Naive B cell (primary cell): ENCODE data around the gene ETV6. TPM values are rescaled to one million over a fixed set of nuclear protein-coding genes. Genes with fewer than 3 reads are reported as not detected.

Experiments used
- ATAC-seq, 2 donors: fragments of 150-1000 bp; cut with Tn5 transposase; 2 replicates each; pipeline ENCODE4 v1.10.0; 2021; ENCODE audit warnings: low read depth in 2 of 2, mild to moderate bottlenecking in 2 of 2, moderate library complexity in 2 of 2
- DNase-seq: peaks from one replicate; pipeline ENCODE4 v3.0.0; 2022
- H3K27ac Mint-ChIP-seq, 6 donors: one replicate each; pipeline ENCODE4 v1.8.0; 2020 to 2022; ENCODE audit warnings: mild to moderate bottlenecking in 6 of 6, mixed read lengths in 6 of 6, moderate library complexity in 5 of 6, inconsistent platforms in 2 of 6
- H3K27me3 Mint-ChIP-seq, 3 donors: one replicate each; pipeline ENCODE4 v1.8.0; 2021 to 2022; ENCODE audit warnings: mixed read lengths in 3 of 3, mild to moderate bottlenecking in 1 of 3
- H3K36me3 Mint-ChIP-seq, 2 donors: one replicate each; pipeline ENCODE4 v1.8.0; 2020 to 2022; ENCODE audit warnings: mixed read lengths in 2 of 2, inconsistent platforms in 1 of 2, mild to moderate bottlenecking in 1 of 2
- H3K4me1 Mint-ChIP-seq, 3 donors: one replicate each; pipeline ENCODE4 v1.8.0; 2020 to 2022; ENCODE audit warnings: mixed read lengths in 3 of 3, inconsistent platforms in 1 of 3, mild to moderate bottlenecking in 1 of 3, moderate library complexity in 1 of 3
- H3K4me3 Mint-ChIP-seq, 8 donors: one replicate each; pipeline ENCODE4 v1.8.0; 2020 to 2022; ENCODE audit warnings: mild to moderate bottlenecking in 8 of 8, mixed read lengths in 8 of 8, moderate library complexity in 8 of 8, inconsistent platforms in 2 of 8
- H3K9me3 Mint-ChIP-seq, 7 donors: one replicate each; pipeline ENCODE4 v1.8.0; 2020 to 2022; ENCODE audit warnings: mixed read lengths in 7 of 7, mild to moderate bottlenecking in 5 of 7, inconsistent platforms in 2 of 7, moderate library complexity in 1 of 7
- polyA plus RNA-seq, 6 donors: library from polyadenylated mRNA; unstranded; fragments of 300-500 nt; fragmentation: Illumina TruSeq; gene quantifications; one replicate each; pipeline ENCODE4 v1.2.3, GENCODE V29; 2021; ENCODE audit warnings: low read depth in 6 of 6

Gene ETV6
- polyA plus RNA-seq, 6 donors from 2014 or later: 3.7 to 9.6 (median 6.6) TPM

GRCh38 chr12:11746940-11747716, 97.7 kb downstream of the ETV6 start:
- H3K9me3 Mint-ChIP-seq: no peaks in the 10 kb centered on the region
- DNase-seq: no peak
- peak overlapping the region in 2 of 8 donors; percentile 21 to 44 for H3K4me3 Mint-ChIP-seq
- H3K4me1 Mint-ChIP-seq: peaks cover 66 to 84% (median 78%) of the 10 kb centered on the region in 3 donors
- ATAC-seq: no peak
- peak overlapping the region in 4 of 6 donors; percentile 1 to 91 (median 30) for H3K27ac Mint-ChIP-seq
- no peaks in the 10 kb centered on the region for H3K27me3 Mint-ChIP-seq
- no peaks in the 10 kb centered on the region for H3K36me3 Mint-ChIP-seq

DNA sequence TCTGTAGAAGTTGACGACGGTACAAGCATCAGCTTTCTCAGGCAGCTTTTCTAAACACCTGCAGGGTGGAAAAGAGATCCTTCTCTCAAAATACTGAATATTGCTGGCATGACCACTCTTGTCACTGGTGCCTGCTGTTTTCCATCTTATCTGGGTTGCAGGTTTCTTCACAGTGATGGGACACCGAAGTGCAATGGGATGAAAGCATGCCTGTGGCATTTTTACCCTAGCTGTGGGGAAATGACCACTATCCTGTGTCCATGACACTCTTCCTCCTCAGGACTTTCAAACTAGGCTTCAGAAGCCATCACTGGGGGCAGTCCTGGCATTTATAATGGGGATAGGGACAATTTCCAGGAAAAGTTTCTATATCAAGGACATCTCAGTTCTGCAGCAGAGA, 98.5 kb downstream of the ETV6 start:
- peak overlapping the region in 1 of 8 donors; percentile 66 for H3K4me3 Mint-ChIP-seq
- H3K9me3 Mint-ChIP-seq: peaks cover 0 to 1% (median 0%) of the 10 kb centered on the region in 7 donors
- DNase-seq (no peak), ATAC-seq (no peak)
- H3K27ac Mint-ChIP-seq: peak overlapping the region in 2 of 6 donors; percentile 32 to 91
- H3K27me3 Mint-ChIP-seq: no peaks in the 10 kb centered on the region
- H3K4me1 Mint-ChIP-seq: peaks cover 73 to 90% (median 86%) of the 10 kb centered on the region in 3 donors
- peaks cover 0 to 4% of the 10 kb centered on the region in 2 donors for H3K36me3 Mint-ChIP-seq

GRCh38 chr12:11748903-11749302, 99.4 kb downstream of the ETV6 start:
- H3K4me3 Mint-ChIP-seq: peak overlapping the region in 2 of 8 donors; percentile 61 to 73
- DNase-seq (no peak), ATAC-seq (no peak)
- H3K36me3 Mint-ChIP-seq: peaks cover 0 to 8% of the 10 kb centered on the region in 2 donors
- H3K27me3 Mint-ChIP-seq: no peaks in the 10 kb centered on the region
- H3K9me3 Mint-ChIP-seq: peaks cover 0 to 2% (median 0%) of the 10 kb centered on the region in 7 donors
- H3K4me1 Mint-ChIP-seq: peaks cover 73 to 88% (median 81%) of the 10 kb centered on the region in 3 donors
- peak overlapping the region in 4 of 6 donors; percentile 58 to 91 (median 78) for H3K27ac Mint-ChIP-seq

DNA sequence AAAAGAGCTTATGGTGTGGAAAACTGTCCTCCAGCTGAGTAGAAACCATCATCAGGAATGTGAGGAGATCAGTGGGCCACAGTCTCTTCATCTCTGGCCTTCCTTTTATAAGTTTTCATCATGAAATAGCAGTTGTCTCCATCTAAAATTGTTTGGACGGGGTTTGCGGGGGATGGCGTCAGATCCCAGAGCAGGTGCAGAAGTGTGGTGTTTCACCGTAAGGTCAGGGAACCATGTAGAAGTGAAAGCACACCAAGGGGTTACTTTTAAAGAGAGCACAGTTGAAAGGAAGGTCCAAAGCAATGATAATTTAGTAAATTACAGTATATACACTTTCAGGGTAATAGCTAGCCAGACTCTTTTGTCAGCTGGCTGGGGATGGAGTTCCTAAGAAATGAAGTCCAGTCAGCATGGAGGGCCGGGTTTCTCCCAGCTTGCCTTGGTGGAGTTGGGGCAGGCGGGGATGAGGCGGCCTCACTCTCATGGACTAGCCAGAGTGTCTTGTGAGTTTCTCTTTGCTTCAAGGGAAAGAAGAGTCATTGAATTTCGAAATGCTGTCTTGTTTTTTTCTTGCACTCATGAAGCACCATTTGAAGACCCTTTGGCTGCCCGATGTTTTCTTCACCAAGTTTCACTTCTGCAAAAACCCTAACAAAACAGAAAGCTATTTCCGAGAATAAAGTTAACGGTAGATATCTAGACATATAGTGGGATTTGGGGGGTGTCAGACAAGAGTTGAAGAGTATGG, 100.6 kb downstream of the ETV6 start:
- H3K9me3 Mint-ChIP-seq: peaks cover 0 to 2% (median 0%) of the 10 kb centered on the region in 7 donors
- peaks cover 66 to 76% (median 72%) of the 10 kb centered on the region in 3 donors for H3K4me1 Mint-ChIP-seq
- no peaks in the 10 kb centered on the region for H3K27me3 Mint-ChIP-seq
- H3K4me3 Mint-ChIP-seq: peak overlapping the region; percentile 62 to 94 (median 84)
- peak; percentile 59 to 65 for ATAC-seq
- DNase-seq: peak; percentile 80
- peak overlapping the region; percentile 58 to 97 (median 90) for H3K27ac Mint-ChIP-seq
- H3K36me3 Mint-ChIP-seq: peaks cover 6 to 8% of the 10 kb centered on the region in 2 donors

DNA sequence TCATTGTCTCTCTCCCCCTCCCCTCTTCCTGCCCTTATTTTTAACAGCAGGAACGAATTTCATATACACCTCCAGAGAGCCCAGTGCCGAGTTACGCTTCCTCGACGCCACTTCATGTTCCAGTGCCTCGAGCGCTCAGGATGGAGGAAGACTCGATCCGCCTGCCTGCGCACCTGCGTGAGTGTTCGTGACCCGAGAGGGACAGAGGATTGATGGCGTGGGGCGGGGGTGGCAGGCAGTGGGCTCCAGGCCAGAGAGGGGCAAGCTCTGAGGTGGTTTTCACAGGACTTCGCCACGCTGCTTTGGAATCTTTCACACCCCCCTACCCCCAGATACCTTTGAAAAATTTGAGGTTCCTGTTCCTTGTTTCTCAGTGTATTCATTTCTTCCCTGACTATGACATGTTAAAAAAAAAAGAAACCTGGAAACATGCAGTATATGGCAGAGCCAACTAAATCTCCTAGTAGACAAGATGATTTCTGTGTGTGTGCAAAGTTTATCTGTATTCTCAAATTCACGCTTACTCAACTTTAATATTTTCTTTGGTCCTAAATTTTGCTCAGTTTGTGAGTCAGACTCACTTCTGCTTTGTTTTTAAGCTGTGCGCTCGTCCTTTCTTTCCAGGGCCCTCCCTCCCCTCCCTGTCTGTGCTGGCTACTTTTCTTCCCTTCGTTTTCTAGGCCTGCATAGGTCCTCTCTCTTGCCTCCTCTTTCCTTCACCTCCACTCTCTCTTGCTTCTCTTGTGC, 103.1 kb downstream of the ETV6 start:
- ATAC-seq (no peak), DNase-seq (no peak)
- H3K4me3 Mint-ChIP-seq: peak overlapping the region in 7 of 8 donors; percentile 5 to 68 (median 50)
- H3K27ac Mint-ChIP-seq: peak overlapping the region in 3 of 6 donors; percentile 57 to 91 (median 84)
- H3K9me3 Mint-ChIP-seq: peaks cover 0 to 2% (median 0%) of the 10 kb centered on the region in 7 donors
- peaks cover 49 to 56% (median 53%) of the 10 kb centered on the region in 3 donors for H3K4me1 Mint-ChIP-seq
- H3K36me3 Mint-ChIP-seq: peaks cover 12 to 18% of the 10 kb centered on the region in 2 donors
- H3K27me3 Mint-ChIP-seq: no peaks in the 10 kb centered on the region

GRCh38 chr12:11753150-11753499, 103.7 kb downstream of the ETV6 start:
- H3K4me1 Mint-ChIP-seq: peaks cover 47 to 57% (median 56%) of the 10 kb centered on the region in 3 donors
- no peaks in the 10 kb centered on the region for H3K27me3 Mint-ChIP-seq
- H3K36me3 Mint-ChIP-seq: peaks cover 12 to 18% of the 10 kb centered on the region in 2 donors
- peak in 1 of 2 donors; percentile 16 for ATAC-seq
- no peak for DNase-seq
- H3K9me3 Mint-ChIP-seq: peaks cover 0 to 2% (median 0%) of the 10 kb centered on the region in 7 donors
- H3K27ac Mint-ChIP-seq: peak overlapping the region in 4 of 6 donors; percentile 57 to 91 (median 72)
- peak overlapping the region in 7 of 8 donors; percentile 5 to 68 (median 50) for H3K4me3 Mint-ChIP-seq

DNA sequence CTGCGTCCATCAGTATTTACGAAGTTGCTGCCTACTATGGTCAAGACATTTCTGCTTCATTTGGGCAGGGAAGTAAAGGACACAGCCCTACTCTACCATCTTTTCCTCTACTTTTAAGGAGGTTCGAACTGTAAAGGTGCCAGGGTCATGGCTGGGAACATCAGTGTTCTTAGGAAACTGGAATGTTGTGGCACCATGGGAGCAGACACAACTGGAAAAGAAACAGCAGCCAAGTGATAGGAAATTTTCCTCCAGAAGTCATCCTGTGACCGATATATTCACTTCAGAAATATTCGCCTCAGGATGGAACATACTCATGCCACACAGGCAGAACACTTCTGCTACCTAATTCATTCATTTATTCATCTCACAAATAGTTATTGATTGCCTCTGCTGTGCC, 104.4 kb downstream of the ETV6 start:
- H3K4me1 Mint-ChIP-seq: peaks cover 50 to 60% (median 57%) of the 10 kb centered on the region in 3 donors
- peak overlapping the region in 4 of 6 donors; percentile 60 to 91 (median 77) for H3K27ac Mint-ChIP-seq
- no peak for ATAC-seq
- DNase-seq: no peak
- no peak overlapping the region for H3K4me3 Mint-ChIP-seq
- H3K27me3 Mint-ChIP-seq: no peaks in the 10 kb centered on the region
- H3K36me3 Mint-ChIP-seq: peaks cover 12 to 18% of the 10 kb centered on the region in 2 donors
- peaks cover 0 to 2% (median 0%) of the 10 kb centered on the region in 7 donors for H3K9me3 Mint-ChIP-seq

- peaks cover 50 to 60% (median 56%) of the 10 kb centered on the region in 3 donors for H3K4me1 Mint-ChIP-seq
- H3K4me3 Mint-ChIP-seq: no peak overlapping the region
- DNase-seq (no peak), ATAC-seq (no peak)
- peaks cover 12 to 18% of the 10 kb centered on the region in 2 donors for H3K36me3 Mint-ChIP-seq
- H3K9me3 Mint-ChIP-seq: peaks cover 0 to 2% (median 0%) of the 10 kb centered on the region in 7 donors
- no peaks in the 10 kb centered on the region for H3K27me3 Mint-ChIP-seq
- H3K27ac Mint-ChIP-seq: peak overlapping the region in 3 of 6 donors; percentile 16 to 60 (median 21)
Measured at GRCh38 chr12:11754256-11754655, 104.8 kb downstream of the ETV6 start.

DNA sequence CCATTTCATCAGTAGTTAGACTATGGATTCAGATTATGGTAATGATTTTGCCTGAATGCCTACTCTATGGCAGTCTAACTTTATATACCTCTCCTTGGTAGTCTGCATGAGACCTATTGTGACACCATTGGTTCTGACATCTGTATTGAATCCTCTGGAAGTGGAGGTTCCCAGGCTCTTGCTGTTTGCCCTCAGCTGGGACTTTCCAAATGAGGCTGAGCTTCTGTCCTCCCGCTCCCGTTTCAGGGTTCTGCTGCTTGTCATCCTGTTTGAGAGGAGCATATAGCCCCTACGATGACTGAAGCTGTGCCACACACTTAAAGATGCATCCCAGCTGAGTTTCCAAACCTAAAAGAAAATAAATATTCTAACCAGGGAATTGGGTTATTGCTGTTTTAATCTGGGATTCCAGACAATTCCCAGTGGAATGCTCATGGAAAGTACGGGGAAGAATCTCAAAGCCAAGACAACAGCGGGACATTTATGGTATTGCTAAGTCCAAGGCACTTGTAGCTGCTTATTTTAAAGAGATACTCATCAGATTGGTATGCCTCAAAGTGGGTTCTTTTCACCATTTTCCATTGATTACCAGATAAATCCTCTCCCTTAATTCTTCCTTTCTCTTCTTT, 105.9 kb downstream of the ETV6 start:
- no peak for DNase-seq
- peaks cover 49 to 56% (median 55%) of the 10 kb centered on the region in 3 donors for H3K4me1 Mint-ChIP-seq
- peak overlapping the region in 4 of 6 donors; percentile 7 to 67 (median 56) for H3K27ac Mint-ChIP-seq

DNA sequence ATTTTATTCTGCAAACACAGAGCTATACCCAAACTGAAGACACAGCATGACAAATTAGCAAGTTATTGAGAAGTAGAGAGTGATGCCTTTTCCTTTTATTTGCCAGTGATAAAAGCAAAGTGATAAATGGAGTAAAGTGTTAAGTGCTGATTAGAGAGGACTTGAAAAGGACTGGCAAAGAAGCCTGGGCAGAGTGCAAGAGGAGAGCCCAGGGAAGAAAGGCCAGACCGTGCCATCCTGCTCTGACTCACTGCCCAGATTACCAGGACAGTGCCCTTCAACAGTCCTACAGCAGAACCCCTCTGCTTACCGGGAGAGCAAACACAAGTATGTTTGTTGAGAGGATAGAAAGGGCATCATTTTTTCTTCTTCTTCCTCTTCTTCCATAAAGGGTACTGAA, 106.5 kb downstream of the ETV6 start:
- H3K4me3 Mint-ChIP-seq: no peak overlapping the region
- no peaks in the 10 kb centered on the region for H3K27me3 Mint-ChIP-seq
- peaks cover 12 to 18% of the 10 kb centered on the region in 2 donors for H3K36me3 Mint-ChIP-seq
- ATAC-seq: no peak
- H3K27ac Mint-ChIP-seq: peak overlapping the region in 4 of 6 donors; percentile 7 to 73 (median 64)
- DNase-seq: no peak
- peaks cover 48 to 55% (median 54%) of the 10 kb centered on the region in 3 donors for H3K4me1 Mint-ChIP-seq
- H3K9me3 Mint-ChIP-seq: peaks cover 0 to 2% (median 0%) of the 10 kb centered on the region in 7 donors

More for the DNA sequence above, 105.9 kb downstream of the ETV6 start:
- H3K9me3 Mint-ChIP-seq: peaks cover 0 to 2% (median 0%) of the 10 kb centered on the region in 7 donors
- no peaks in the 10 kb centered on the region for H3K27me3 Mint-ChIP-seq
- H3K36me3 Mint-ChIP-seq: peaks cover 12 to 18% of the 10 kb centered on the region in 2 donors
- no peak for ATAC-seq
- H3K4me3 Mint-ChIP-seq: no peak overlapping the region

- Mint-ChIP-seq H3K27me3 (no peaks in the 10 kb centered on the region), H3K36me3 (peaks cover 12 to 18% of the 10 kb centered on the region in 2 donors), H3K4me1 (peaks cover 43 to 54% (median 54%) of the 10 kb centered on the region in 3 donors), H3K27ac (peak overlapping the region in 1 of 6 donors; percentile 73), H3K4me3 (no peak overlapping the region), H3K9me3 (peaks cover 0 to 2% (median 0%) of the 10 kb centered on the region in 7 donors)
- DNase-seq (no peak), ATAC-seq (no peak)
Measured at GRCh38 chr12:11756523-11756922, 107.0 kb downstream of the ETV6 start.

DNA sequence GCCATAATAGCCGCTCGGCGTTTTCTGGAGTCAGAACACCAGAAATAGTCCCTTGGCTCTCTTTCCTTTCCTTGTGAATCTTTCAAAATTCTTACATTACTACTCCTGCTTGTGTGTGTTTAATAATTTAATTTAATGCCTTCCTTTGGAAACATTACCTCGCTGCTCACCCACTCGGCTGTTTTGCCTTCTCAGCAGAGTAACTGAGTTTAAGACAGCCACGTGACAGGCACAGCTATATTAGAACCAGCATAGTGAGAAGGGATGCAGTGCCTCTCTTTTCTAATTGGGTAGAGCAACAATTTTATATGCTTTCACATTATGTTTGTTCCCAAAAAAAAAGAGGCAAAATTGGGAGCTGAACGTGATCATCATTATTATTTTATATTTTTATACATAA, 107.6 kb downstream of the ETV6 start:
- H3K9me3 Mint-ChIP-seq: peaks cover 0 to 2% (median 0%) of the 10 kb centered on the region in 7 donors
- peaks cover 12 to 18% of the 10 kb centered on the region in 2 donors for H3K36me3 Mint-ChIP-seq
- peak overlapping the region in 2 of 6 donors; percentile 14 to 93 for H3K27ac Mint-ChIP-seq
- H3K4me1 Mint-ChIP-seq: peaks cover 45 to 55% (median 54%) of the 10 kb centered on the region in 3 donors
- H3K4me3 Mint-ChIP-seq: no peak overlapping the region
- no peaks in the 10 kb centered on the region for H3K27me3 Mint-ChIP-seq
- DNase-seq: no peak
- ATAC-seq: no peak
